T-helper 2 cell (primary cell): ENCODE results near the gene KCNQ1.

Experiments
- DNase-seq, 5 experiments: peaks; one replicate each; pipeline versions ENCODE4 v3.0.0 to v3.0.0-alpha.2; 2012 to 2022

The KCNQ1 gene

DNA sequence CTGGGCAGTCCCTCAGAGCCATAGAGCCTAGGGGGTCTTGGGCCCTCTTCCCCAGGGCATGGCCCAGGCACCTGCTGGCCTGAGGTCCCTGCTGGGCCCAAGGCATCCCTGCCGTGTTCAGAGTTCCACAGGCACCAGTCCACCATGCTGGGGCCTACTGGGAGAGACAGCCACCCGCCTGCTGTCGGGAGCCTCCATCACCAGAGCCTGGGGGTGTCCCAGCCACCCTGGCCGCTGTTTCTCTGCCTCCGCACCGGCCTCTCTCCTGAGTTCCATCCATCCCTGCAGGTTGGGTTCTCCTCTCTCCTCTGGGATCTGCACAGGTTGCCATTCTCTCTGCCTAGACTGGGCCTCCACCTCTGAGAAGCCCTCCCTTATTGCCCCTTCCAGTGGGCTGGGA, 68.6 kb downstream of the KCNQ1 start:
- no peak for DNase-seq

DNA sequence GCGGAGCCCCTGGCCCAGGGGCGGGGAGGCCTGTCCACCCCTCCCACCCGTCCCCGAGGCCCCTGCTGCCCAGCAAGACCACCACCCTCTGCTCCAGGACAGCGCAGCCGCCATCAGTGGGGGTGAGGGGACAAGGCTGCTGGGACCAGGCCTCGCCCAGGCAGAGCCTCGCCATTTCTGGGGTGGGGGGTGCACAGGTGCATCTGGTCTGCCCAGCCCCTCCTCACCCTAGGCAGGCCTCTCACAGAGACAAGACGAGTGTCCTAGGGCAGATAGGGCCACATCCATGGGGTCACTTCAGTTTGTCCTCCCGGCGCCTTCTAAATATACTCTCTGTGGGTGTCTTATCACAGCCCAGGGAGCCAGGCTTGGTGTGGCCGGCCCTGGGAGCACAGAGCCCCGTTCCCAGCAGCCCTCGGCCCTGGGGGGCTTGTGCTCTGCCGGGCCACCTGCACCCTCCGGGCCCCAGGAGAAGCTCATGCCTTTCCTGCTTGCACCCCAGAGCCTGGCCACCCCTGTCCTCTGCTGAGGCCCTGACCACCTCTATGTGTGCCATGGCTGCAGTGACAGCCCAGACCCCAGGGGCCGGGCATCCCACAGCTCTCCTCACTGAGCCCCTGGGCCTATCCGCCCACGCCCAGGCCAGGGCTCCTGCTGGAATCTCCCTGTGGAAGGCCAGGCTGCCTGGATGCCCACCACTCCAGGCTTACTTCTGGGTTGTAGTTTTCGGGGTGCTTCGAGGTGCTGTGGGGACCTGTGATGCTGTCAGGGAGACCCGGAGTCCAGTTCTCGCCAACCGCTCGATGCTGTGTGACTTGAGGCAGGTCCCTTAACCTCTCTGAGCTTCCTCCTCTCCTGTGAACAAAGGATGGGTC, 70.8 kb downstream of the KCNQ1 start:
- peak in 2 of 5 experiments; percentile 2 to 8 for DNase-seq

GRCh38 chr11:2516276-2517015, 71.6 kb downstream of the KCNQ1 start:
- peak in 2 of 5 experiments; percentile 2 to 6 for DNase-seq

GRCh38 chr11:2517016-2517385, 72.2 kb downstream of the KCNQ1 start:
- peak in 1 of 5 experiments; percentile 3 for DNase-seq

DNA sequence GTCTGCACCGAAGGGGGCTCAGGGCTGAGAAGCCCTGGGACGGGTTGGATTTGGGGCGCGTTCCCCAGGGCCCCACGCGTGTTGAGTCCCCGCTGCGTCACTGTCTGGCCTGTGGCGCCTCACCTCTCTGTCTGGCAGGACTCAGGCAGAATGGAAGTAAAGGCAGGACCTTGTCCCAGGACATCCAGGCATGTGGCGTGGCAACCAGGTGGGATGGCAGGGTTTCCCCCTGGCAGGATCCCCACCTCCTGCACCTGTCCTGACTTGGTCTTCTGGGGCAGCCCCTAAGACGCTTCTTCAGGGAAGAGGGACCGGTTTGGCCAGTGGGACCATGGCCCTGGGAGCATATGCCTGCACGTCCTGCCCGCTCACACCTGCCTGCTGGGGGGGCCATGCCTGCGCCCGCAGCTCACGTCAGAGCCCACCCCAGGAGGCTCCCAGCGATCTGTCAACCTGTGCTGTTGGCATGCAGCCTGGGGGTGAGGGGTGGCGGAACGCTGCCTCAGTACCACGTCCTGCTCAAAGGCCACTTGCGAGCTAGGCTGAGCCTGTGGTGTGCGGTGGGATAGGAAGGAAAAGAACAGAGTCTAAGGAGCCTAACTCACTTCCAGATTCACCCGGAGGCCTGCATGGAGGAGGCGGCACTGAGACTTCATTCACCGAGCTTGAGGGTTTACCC, 72.7 kb downstream of the KCNQ1 start:
- DNase-seq, result peak in 2 of 5 experiments; percentile 0 to 4

GRCh38 chr11:2518111-2518982, 73.5 kb downstream of the KCNQ1 start:
- DNase-seq, result peak in 2 of 5 experiments; percentile 2 to 4

- DNase-seq, result no peak
Measured at GRCh38 chr11:2518983-2519340, 74.2 kb downstream of the KCNQ1 start.

GRCh38 chr11:2519517-2519861, 74.7 kb downstream of the KCNQ1 start:
- DNase-seq, result no peak

- DNase-seq, result peak in 2 of 5 experiments; percentile 0 to 5
Measured at GRCh38 chr11:2519862-2520735, 75.3 kb downstream of the KCNQ1 start.

GRCh38 chr11:2520736-2521035, 75.9 kb downstream of the KCNQ1 start:
- DNase-seq, result no peak

GRCh38 chr11:2521081-2521732, 76.4 kb downstream of the KCNQ1 start:
- DNase-seq, result peak in 2 of 5 experiments; percentile 0 to 5

GRCh38 chr11:2521733-2522630, 77.2 kb downstream of the KCNQ1 start:
- DNase-seq, result peak in 2 of 5 experiments; percentile 2 to 7

- DNase-seq, result peak in 1 of 5 experiments; percentile 0
Measured at GRCh38 chr11:2522631-2523255, 77.9 kb downstream of the KCNQ1 start.

DNA sequence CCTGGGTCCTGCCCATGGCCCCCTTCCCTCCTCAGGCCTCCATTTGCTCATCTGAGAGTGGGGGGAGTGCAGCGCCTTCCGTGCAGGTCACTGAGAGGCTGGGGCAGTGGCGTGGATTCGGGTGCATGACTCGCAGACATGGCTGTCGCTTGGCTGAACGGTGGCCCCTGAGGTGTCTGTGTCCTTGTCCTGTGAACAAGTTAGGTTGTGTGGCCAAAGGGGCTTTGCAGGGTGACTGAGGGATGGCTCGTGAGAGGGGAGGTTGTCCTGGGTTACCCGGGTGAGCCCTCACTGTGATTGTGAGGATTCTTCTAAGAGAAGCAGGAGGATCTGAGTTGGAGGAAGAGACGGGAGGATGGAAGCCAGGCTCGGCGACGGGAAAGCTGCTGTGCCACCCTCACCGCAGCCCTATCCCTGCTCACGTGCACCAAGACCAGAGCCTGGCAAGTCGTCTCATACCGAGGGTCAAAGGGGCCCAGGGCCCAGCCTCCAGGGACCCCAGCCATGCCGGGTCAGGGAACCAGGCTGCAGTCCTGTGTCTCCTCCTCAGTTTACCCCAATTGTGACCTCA, 79.1 kb downstream of the KCNQ1 start:
- DNase-seq, result peak in 1 of 5 experiments; percentile 1

DNA sequence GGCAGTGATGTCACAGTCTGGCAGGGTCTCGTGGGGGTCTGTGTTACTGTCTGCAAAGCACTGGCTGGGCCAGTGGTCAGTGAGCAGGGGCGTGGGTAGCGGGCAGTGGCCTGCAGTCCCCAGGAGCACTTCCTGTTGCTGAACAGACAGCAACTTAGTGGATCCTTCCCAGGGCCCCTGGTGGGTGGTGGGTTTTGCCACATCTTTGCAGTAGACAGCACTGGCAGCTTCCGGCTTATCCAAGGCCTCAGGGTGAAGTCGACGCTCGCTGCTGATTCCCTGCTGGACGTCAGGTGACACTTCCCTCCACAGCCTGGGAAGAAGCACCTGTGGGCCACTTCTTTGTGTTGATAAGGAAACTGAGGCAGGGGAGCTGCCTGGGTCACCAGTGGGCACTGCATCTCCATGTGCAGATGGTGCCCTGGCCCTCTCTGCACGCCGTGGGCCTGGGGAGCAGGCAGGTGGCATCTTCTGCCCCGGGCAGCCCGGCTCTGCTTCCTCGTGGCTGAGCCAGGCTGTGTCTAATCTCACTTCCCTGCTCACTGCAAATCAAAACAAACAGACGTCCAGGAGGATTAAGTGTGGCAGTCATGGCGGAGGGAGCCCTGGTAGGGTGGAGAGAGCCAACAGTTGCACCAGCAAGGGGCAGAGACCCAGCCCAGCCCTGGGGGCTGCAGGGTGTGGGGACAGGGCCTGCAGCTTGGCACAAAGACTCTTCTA, 79.8 kb downstream of the KCNQ1 start:
- peak in 1 of 5 experiments; percentile 1 for DNase-seq

DNA sequence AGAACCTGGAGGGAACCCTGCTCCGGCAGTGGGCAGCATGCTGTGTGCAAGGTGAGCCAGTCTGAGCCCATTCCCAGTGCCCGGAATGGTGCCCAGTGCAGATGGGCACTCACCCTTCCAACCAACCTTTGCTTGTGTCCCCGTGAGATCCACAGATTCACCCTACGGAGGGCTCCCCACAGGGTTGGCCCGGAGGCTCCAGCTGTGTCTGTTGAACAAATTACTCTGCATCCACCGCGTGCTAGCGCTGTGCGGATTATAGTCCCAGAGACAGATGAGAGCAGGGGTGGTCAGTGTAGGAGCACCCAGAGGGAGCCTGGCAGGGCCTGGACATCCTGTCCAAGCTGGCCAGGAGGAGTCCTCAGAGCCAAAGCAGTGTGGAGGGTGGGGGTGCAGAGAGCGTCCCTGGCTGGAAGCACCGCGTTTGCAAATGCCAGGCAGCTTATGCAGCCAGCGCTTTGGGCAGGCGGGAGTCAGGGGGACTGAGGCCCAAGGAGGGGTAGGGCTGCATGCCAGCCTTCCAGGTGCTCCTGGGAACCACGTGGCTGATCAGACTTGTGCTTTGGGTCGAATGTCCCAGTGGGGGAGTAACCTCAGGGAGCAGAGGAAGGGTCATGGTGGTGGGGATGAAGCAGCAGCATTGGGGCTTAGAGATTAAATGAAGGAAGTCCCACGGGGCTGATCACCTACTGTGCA, 80.5 kb downstream of the KCNQ1 start:
- DNase-seq, result peak in 2 of 5 experiments; percentile 1 to 3
